HUES6 (cell line): ENCODE measurements around the gene LRTM2.

Experiments
- H3K27ac ChIP-seq: 2 replicates; pipeline ENCODE4 v1.7.0; 2013; ENCODE audit warnings: low read depth, mild to moderate bottlenecking, low read length, inconsistent platforms
- H3K27me3 ChIP-seq: 2 replicates; pipeline ENCODE4 v1.6.1; 2013; ENCODE audit warnings: low read length; ENCODE audit not compliant: control insufficient read depth, insufficient read depth
- H3K36me3 ChIP-seq: 2 replicates; pipeline ENCODE4 v1.6.1; 2013; ENCODE audit warnings: low read length; ENCODE audit not compliant: control insufficient read depth, insufficient read depth
- H3K4me1 ChIP-seq: 2 replicates; pipeline ENCODE4 v1.6.1; 2013; ENCODE audit warnings: low read length; ENCODE audit not compliant: control insufficient read depth, insufficient read depth
- H3K4me3 ChIP-seq: 2 replicates; pipeline ENCODE4 v1.5.1; 2013; ENCODE audit warnings: low read depth, low read length
- H3K9ac ChIP-seq: one replicate; pipeline ENCODE4 v1.6.1; 2013; ENCODE audit warnings: mild to moderate bottlenecking, low read length
- H3K9me3 ChIP-seq: 2 replicates; pipeline ENCODE4 v1.6.1; 2013; ENCODE audit warnings: low read depth, low read length; ENCODE audit not compliant: control insufficient read depth, insufficient read depth

Gene LRTM2

DNA sequence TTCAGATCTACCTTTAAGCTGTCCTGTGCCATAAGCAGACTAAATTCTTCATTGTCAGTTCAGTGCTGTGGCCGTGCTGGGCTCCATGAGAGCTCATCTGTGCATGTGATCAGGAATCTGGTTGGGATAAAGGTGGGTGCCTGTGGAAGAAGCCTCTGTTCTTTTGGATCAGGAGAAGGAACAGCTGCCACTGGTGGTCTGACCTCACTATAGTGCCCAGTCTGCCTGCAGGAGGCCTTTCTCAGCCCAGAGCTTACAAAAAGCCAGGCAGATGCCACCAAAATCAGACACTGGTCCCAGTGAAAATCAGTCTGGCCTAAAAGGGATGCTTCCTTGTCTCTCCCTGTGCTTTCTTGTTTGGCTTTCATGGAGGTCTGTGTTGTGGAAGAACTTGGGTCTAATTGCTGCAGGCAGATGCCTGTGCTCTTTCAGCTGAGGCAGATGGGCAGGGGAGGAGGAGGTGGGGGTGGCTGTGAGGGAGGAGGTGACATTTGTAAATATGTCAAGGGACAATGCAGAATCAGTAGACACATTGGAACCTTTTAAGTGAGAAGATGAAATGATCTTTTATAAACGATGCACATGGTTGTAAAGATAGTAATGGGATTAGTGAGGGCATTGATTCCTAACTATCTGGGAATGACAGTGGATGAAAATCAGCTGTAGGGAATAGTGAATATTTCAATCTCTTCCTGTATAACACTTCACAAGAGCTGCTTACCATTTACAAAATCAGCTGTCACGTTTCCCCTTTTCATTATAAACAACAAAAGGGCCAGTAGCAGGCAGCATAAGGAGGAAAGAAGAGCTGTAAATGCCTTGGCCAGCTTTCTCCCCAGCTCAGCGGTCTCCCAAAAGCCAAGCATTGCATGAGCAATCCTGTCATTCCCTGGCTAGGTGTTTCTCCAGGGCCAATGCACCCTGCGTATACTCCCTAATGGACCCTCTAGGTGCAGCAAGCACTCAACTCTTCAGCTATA lies 53.5 kb downstream of the LRTM2 start:
- Histone ChIP-seq H3K9ac (no peak overlapping the region), H3K27ac (no peak overlapping the region), H3K27me3 (no peaks in the 10 kb centered on the region; the same call in 1 of the 2 replicates), H3K9me3 (no peaks in the 10 kb centered on the region; the same call in 1 of the 2 replicates), H3K4me1 (no peaks in the 10 kb centered on the region), H3K4me3 (no peak overlapping the region), H3K36me3 (no peaks in the 10 kb centered on the region)

- H3K9me3 ChIP-seq: no peaks in the 10 kb centered on the region; the same call in 1 of the 2 replicates
- no peak overlapping the region for H3K4me3 ChIP-seq
- H3K4me1 ChIP-seq: no peaks in the 10 kb centered on the region
- no peak overlapping the region for H3K27ac ChIP-seq
- H3K36me3 ChIP-seq: no peaks in the 10 kb centered on the region
- H3K9ac ChIP-seq: no peak overlapping the region
- no peaks in the 10 kb centered on the region; the same call in 1 of the 2 replicates for H3K27me3 ChIP-seq
These were observed 55.2 kb downstream of the LRTM2 start for GRCh38 chr12:1875608-1876007.

DNA sequence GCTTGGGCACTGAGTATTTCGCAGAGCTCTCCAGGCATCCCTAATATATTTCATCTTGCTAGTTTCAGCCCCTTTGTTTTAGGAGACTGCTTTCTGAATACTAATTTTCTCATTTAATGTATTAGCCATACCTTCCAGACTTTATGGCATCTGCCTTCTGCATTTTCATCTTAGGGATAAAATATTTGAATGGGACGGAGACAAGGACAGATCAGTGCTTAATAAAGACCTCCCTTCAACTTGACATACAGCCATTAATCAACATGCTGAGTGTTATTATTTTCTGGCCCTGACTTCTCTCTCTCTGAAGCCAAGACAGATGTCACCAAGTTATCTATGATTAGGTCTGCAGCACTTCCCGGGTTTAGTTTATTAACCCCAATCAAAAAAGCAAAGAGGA lies 55.7 kb downstream of the LRTM2 start:
- Histone ChIP-seq H3K9me3 (no peaks in the 10 kb centered on the region; the same call in 1 of the 2 replicates), H3K27me3 (no peaks in the 10 kb centered on the region; the same call in 1 of the 2 replicates), H3K9ac (no peak overlapping the region), H3K36me3 (no peaks in the 10 kb centered on the region), H3K4me1 (no peaks in the 10 kb centered on the region), H3K27ac (no peak overlapping the region), H3K4me3 (no peak overlapping the region)

DNA sequence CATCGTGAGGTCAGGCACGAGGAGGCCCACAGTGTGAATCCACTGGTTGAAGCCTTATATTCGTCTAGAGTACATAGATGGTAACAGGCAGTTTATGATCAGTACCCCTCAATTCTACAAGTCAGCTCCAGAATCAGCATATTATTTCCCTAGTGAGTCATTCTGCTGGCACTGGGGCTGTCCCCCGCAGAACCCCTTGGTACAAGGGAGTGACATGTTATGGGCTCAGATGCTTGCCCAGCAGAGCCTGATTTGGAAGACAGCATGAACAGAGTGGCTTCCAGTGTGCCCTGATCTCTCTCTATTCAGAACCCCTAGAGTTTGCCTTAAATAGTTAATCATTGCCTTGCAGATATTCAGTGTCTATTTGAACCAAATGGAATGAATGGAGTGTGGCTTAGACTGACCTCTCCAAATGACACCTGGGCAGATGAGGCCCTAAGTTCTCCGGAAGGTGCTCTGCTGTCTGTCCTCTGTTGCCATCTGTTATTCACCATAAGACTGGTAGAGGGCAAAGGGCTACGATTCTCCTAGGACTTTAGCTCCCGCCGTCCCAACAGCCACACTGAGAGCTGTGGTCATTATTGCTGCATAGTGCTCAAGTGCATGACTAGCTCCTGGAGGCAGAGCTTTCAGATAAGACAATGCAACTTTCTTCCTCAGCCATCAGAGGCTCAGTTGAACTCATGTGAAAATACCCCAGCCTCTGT lies 57.0 kb downstream of the LRTM2 start:
- no peak overlapping the region for H3K4me3 ChIP-seq
- no peaks in the 10 kb centered on the region for H3K9me3 ChIP-seq
- H3K27me3 ChIP-seq: no peaks in the 10 kb centered on the region; the same call in 1 of the 2 replicates
- H3K36me3 ChIP-seq: no peaks in the 10 kb centered on the region
- H3K27ac ChIP-seq: no peak overlapping the region
- no peaks in the 10 kb centered on the region for H3K4me1 ChIP-seq
- no peak overlapping the region for H3K9ac ChIP-seq

GRCh38 chr12:1878214-1878613 lies 57.8 kb downstream of the LRTM2 start:
- Histone ChIP-seq H3K4me3 (no peak overlapping the region), H3K27ac (no peak overlapping the region), H3K9me3 (no peaks in the 10 kb centered on the region), H3K9ac (no peak overlapping the region), H3K4me1 (no peaks in the 10 kb centered on the region), H3K27me3 (no peaks in the 10 kb centered on the region; the same call in 1 of the 2 replicates), H3K36me3 (no peaks in the 10 kb centered on the region)

- Histone ChIP-seq H3K9ac (no peak overlapping the region), H3K36me3 (no peaks in the 10 kb centered on the region), H3K27ac (no peak overlapping the region), H3K4me3 (no peak overlapping the region), H3K27me3 (no peaks in the 10 kb centered on the region; the same call in 1 of the 2 replicates), H3K4me1 (no peaks in the 10 kb centered on the region), H3K9me3 (no peaks in the 10 kb centered on the region)
These were observed 58.3 kb downstream of the LRTM2 start for GRCh38 chr12:1878695-1879094.

DNA sequence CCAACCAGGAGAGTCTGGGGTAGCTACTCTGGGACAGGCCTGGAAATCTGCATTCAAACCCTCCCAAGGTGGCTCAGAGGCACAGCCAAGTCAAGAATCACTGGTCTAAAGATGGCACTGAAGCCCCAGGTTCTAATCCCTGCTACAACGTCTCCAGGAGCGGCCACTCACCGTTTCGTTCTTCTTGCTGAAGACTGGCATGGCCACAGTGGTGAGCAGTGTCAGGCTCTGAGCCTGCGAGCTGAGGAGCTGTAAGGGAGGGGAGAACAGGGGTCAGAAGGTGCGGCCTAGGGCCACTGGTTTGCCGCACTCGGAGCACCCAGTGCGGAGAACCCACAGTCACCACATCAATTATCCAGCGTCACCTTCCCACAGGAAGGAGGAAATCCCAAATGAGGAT lies 59.3 kb downstream of the LRTM2 start:
- H3K36me3 ChIP-seq: no peaks in the 10 kb centered on the region
- H3K27ac ChIP-seq: no peak overlapping the region
- no peaks in the 10 kb centered on the region; the same call in 1 of the 2 replicates for H3K27me3 ChIP-seq
- H3K9ac ChIP-seq: no peak overlapping the region
- no peaks in the 10 kb centered on the region for H3K9me3 ChIP-seq
- no peaks in the 10 kb centered on the region for H3K4me1 ChIP-seq
- H3K4me3 ChIP-seq: no peak overlapping the region

GRCh38 chr12:1880153-1880845 lies 59.9 kb downstream of the LRTM2 start:
- H3K9me3 ChIP-seq: no peaks in the 10 kb centered on the region
- H3K36me3 ChIP-seq: no peaks in the 10 kb centered on the region
- H3K4me3 ChIP-seq: no peak overlapping the region
- no peak overlapping the region for H3K9ac ChIP-seq
- no peaks in the 10 kb centered on the region; the same call in 1 of the 2 replicates for H3K27me3 ChIP-seq
- H3K4me1 ChIP-seq: no peaks in the 10 kb centered on the region
- H3K27ac ChIP-seq: no peak overlapping the region

GRCh38 chr12:1880876-1881275 lies 60.5 kb downstream of the LRTM2 start:
- H3K9me3 ChIP-seq: no peaks in the 10 kb centered on the region
- no peaks in the 10 kb centered on the region; the same call in 1 of the 2 replicates for H3K27me3 ChIP-seq
- no peak overlapping the region for H3K27ac ChIP-seq
- H3K4me1 ChIP-seq: no peaks in the 10 kb centered on the region
- H3K36me3 ChIP-seq: no peaks in the 10 kb centered on the region
- H3K9ac ChIP-seq: no peak overlapping the region
- H3K4me3 ChIP-seq: no peak overlapping the region

DNA sequence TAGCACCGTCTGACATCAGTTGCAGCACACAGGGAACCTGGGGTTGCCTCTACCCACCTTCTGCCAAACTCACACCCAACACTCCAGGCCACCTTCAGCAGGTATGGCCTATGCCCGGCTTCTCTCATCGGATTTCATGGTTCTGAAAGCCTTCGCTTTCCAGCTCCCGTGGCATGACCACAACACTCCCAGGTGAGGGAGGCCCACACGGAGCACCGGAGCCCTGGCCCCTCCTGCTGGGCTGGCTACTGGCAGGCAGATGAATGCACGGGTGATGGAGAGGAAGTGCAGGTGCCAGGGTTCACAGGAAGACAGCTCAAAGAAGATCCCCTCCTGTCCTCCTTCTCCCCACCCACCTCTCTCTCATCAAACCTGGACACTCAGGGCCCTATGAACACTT lies 60.9 kb downstream of the LRTM2 start:
- no peak overlapping the region for H3K9ac ChIP-seq
- H3K27me3 ChIP-seq: no peaks in the 10 kb centered on the region; the same call in 1 of the 2 replicates
- H3K9me3 ChIP-seq: no peaks in the 10 kb centered on the region
- no peaks in the 10 kb centered on the region for H3K36me3 ChIP-seq
- H3K27ac ChIP-seq: no peak overlapping the region
- no peaks in the 10 kb centered on the region for H3K4me1 ChIP-seq
- H3K4me3 ChIP-seq: no peak overlapping the region
